KOPT-K1 (cell line): ENCODE measurements around the gene LKAAEAR1.

ENCODE experiments used
- H3K27ac ChIP-seq: fragments of 200-600 bp; sonication (generic); 2 replicates; pipeline ENCODE4 v1.5.1; 2016; ENCODE audit warnings: antibody characterized with exemption, mild to moderate bottlenecking, low read depth, low read length; ENCODE audit not compliant: poor library complexity, severe bottlenecking
- H3K36me3 ChIP-seq: fragments of 200-600 bp; sonication (generic); 2 replicates; pipeline ENCODE4 v1.5.1; 2017; ENCODE audit warnings: antibody characterized with exemption, mild to moderate bottlenecking, low read length, moderate library complexity; ENCODE audit not compliant: insufficient read depth
- H3K9me3 ChIP-seq: fragments of 200-600 bp; sonication (generic); 2 replicates; pipeline ENCODE4 v1.5.1; 2017; ENCODE audit warnings: antibody characterized with exemption, low read length, mild to moderate bottlenecking; ENCODE audit not compliant: insufficient read depth, poor library complexity, severe bottlenecking

Gene LKAAEAR1

GRCh38 chr20:64104667-64105451 is 20.7 kb upstream of the LKAAEAR1 start:
- Histone ChIP-seq H3K9me3 (no peaks in the 10 kb centered on the region), H3K36me3 (no peaks in the 10 kb centered on the region), H3K27ac (no peak overlapping the region)

GRCh38 chr20:64103871-64104666 is 19.9 kb upstream of the LKAAEAR1 start:
- Histone ChIP-seq H3K27ac (no peak overlapping the region), H3K9me3 (no peaks in the 10 kb centered on the region)

GRCh38 chr20:64102647-64103354 is 18.6 kb upstream of the LKAAEAR1 start:
- H3K36me3 ChIP-seq, result no peaks in the 10 kb centered on the region
- H3K9me3 ChIP-seq, result no peaks in the 10 kb centered on the region
- no peak overlapping the region for H3K27ac ChIP-seq

More at GRCh38 chr20:64103871-64104666, 19.9 kb upstream of the LKAAEAR1 start:
- H3K36me3 ChIP-seq, result no peaks in the 10 kb centered on the region

- H3K36me3 ChIP-seq, result no peaks in the 10 kb centered on the region
- no peak overlapping the region for H3K27ac ChIP-seq
- H3K9me3 ChIP-seq, result no peaks in the 10 kb centered on the region
Measured at GRCh38 chr20:64101731-64102621, 17.8 kb upstream of the LKAAEAR1 start.

- Histone ChIP-seq H3K27ac (no peak overlapping the region), H3K36me3 (no peaks in the 10 kb centered on the region), H3K9me3 (no peaks in the 10 kb centered on the region)
Measured at GRCh38 chr20:64100946-64101688, 16.9 kb upstream of the LKAAEAR1 start.

GRCh38 chr20:64100566-64100888 is 16.3 kb upstream of the LKAAEAR1 start:
- H3K36me3 ChIP-seq, result no peaks in the 10 kb centered on the region
- no peak overlapping the region for H3K27ac ChIP-seq
- no peaks in the 10 kb centered on the region for H3K9me3 ChIP-seq

GRCh38 chr20:64099880-64100565 is 15.8 kb upstream of the LKAAEAR1 start:
- H3K36me3 ChIP-seq, result no peaks in the 10 kb centered on the region
- H3K9me3 ChIP-seq, result no peaks in the 10 kb centered on the region
- H3K27ac ChIP-seq, result no peak overlapping the region

- H3K9me3 ChIP-seq, result no peaks in the 10 kb centered on the region
- no peak overlapping the region for H3K27ac ChIP-seq
- H3K36me3 ChIP-seq, result no peaks in the 10 kb centered on the region
Measured at GRCh38 chr20:64099086-64099786, 15.0 kb upstream of the LKAAEAR1 start.

GRCh38 chr20:64098471-64099013 is 14.3 kb upstream of the LKAAEAR1 start:
- Histone ChIP-seq H3K27ac (no peak overlapping the region), H3K36me3 (no peaks in the 10 kb centered on the region), H3K9me3 (no peaks in the 10 kb centered on the region)

- H3K9me3 ChIP-seq, result no peaks in the 10 kb centered on the region
- H3K27ac ChIP-seq, result no peak overlapping the region
- H3K36me3 ChIP-seq, result no peaks in the 10 kb centered on the region
Measured at GRCh38 chr20:64096535-64096934, 12.3 kb upstream of the LKAAEAR1 start.

- H3K36me3 ChIP-seq, result no peaks in the 10 kb centered on the region
Measured at GRCh38 chr20:64095927-64096326, 11.7 kb upstream of the LKAAEAR1 start.

GRCh38 chr20:64095455-64095854 is 11.3 kb upstream of the LKAAEAR1 start:
- Histone ChIP-seq H3K36me3 (no peaks in the 10 kb centered on the region), H3K27ac (no peak overlapping the region), H3K9me3 (no peaks in the 10 kb centered on the region)

More at GRCh38 chr20:64095927-64096326, 11.7 kb upstream of the LKAAEAR1 start:
- Histone ChIP-seq H3K9me3 (no peaks in the 10 kb centered on the region), H3K27ac (no peak overlapping the region)

- no peak overlapping the region for H3K27ac ChIP-seq
- H3K9me3 ChIP-seq, result peaks cover 1% of the 10 kb centered on the region
- no peaks in the 10 kb centered on the region for H3K36me3 ChIP-seq
Measured at GRCh38 chr20:64093013-64093503, 8.9 kb upstream of the LKAAEAR1 start.
